GM04504 (cell line): ENCODE results near the gene EYS.
A peak's percentile ranks its signal among the peaks of the same experiment; 100 is the strongest.
"Not testable (repeated sequence)": the region's sequence is repeated elsewhere in the genome, so short reads cannot be mapped to it uniquely, and the experiment has no call there.

Experiments used
- DNase-seq: peaks from one replicate; pipeline ENCODE4 v3.0.0-alpha.2; 2012; ENCODE audit warnings: low read depth

Gene EYS

GRCh38 chr6:63792736-63793464 is 1914.1 kb downstream of the EYS start:
- no peak for DNase-seq

DNA sequence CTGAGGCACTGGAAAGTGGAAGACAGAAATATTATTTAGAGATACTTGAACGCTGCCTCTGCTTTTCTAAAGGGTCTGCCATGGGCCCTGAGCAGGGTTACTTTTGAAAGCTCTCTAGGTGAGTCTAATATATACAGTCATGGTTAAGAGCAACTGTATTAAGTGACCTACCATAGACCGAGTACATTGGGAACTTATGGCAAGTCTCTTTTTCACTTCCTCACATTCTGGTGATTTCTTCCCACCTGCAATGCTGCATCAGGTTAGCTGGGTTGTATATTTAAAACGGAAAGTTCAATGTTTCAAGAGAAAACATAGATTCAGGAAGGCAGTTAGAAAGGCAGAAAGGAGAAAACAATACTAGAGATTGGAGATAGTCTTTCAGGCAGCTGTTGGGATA is 1916.7 kb downstream of the EYS start:
- DNase-seq = no peak

GRCh38 chr6:63789699-63790098 is 1917.3 kb downstream of the EYS start:
- no peak for DNase-seq

DNA sequence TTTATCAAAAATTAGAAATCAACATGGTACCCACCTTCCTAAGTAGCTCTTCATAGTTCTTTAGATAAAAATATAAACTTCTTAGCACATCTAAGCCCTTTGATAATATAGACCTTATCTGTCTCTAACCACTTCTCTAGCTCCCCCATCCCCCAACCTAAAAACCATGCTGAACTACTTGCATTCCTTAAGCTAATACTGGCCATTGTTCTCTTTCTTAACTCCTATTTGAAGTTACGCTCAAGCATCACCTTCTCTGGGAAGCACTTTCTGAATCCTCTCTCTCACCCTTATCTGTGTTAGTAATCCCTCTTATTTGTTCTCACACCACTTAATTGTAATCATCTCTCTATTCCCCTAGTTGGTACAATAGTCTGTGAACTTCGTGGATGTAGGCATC is 1918.5 kb downstream of the EYS start:
- DNase-seq = no peak

DNA sequence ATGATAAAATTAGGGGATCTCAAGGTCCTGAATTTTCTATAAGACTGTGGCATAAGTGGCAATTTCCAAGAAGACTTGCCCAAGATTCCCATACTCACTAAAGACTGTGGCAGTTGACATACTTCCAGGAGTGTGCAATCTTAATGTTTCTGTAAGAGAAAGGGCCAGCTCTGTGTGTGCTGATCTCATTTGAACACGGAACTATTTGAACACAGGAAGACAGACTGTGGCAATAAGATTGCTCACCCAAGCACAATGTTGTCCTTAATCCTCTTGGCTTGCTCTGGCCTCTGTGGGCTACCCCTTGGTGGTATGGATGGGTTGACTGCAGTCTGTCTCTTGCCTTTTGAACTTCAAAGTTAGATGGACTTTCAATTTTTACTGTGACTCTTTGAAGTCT is 1920.0 kb downstream of the EYS start:
- DNase-seq = no peak

GRCh38 chr6:63785006-63785405 is 1922.0 kb downstream of the EYS start:
- no peak for DNase-seq

DNA sequence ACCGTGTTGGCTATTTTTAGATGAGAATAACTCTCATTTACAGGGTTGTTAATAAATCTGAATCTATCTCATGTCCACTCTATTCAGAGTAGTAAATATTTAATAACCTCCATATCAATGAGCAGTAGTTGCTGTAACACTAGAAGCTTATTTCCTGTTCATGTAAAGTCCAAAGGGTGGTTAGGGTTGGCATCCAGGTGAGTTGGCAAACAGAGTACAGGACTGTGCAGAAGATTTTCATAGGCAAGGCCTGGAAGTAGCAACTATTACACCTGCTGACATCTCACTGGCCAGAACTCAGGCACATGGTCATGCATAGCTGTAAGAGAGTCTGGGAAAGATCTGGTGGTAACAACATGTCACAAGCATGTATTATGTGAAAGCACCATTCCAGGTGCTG is 1923.9 kb downstream of the EYS start:
- DNase-seq = no peak

GRCh38 chr6:63774961-63775360 is 1932.1 kb downstream of the EYS start:
- no peak for DNase-seq

DNA sequence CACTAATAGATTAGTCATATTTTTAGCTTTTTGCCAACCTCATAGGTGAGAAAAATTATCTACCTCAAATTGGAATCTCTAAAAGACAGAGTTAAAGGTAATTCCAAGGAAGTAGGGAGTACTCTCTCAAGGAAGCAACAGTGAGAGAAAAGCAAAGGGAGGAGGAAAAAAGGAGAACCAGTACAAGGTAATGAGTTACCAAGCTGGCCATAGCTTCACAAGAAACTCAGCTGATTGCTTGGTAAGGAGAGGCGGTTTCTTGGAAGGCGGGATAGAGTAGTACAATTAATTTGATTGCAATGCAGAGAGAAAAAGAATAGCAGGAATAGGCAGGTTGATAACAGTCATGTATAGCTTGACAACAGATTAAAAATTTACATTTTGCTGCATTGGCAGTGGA is 1933.8 kb downstream of the EYS start:
- DNase-seq = no peak

DNA sequence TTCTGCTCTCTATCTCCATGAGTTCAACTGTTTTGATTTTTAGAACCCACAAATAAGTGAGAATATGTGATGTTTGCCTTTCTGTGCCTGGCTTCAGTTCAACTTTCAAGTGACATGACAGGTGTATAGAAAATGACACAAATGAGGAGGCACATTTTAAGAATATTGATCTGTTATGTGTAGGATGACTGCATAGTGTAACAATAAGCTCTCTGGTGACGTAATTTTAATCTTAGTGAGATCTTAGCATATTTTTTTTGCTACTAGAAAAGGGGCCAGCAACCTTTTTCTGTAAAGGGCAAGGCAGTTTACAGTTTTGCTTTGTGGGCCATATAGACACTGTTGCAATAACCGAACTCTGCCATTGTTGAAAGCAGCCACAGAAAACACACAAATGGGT is 1941.2 kb downstream of the EYS start:
- no peak for DNase-seq

GRCh38 chr6:63764318-63764916 is 1942.6 kb downstream of the EYS start:
- DNase-seq = peak; percentile 11

DNA sequence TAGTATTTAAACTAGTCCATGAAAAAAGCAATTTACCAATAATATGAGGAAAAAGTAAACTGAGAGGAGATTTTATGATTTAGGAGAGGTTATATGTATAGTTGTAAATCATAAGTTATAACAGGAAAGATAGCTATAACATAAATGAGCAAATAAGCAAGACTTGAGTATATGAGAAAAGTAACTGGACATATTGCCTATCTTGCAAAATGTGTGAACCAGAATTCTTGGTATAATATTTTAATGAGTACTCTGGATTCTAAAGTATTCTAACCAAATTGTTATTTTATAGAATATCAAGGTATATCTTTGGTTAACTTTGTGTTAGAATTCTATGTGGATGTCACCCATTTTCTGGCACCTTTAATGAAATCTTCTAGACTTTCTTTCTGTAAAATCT is 1946.8 kb downstream of the EYS start:
- DNase-seq = no peak

GRCh38 chr6:63759605-63760105 is 1947.4 kb downstream of the EYS start:
- DNase-seq = no peak

- DNase-seq = no peak
Measured at GRCh38 chr6:63757826-63758225, 1949.2 kb downstream of the EYS start.

- DNase-seq = not testable (repeated sequence)
Measured at GRCh38 chr6:63757275-63757674, 1949.8 kb downstream of the EYS start.

- DNase-seq = no peak
Measured at GRCh38 chr6:63750400-63750799, 1956.6 kb downstream of the EYS start.

DNA sequence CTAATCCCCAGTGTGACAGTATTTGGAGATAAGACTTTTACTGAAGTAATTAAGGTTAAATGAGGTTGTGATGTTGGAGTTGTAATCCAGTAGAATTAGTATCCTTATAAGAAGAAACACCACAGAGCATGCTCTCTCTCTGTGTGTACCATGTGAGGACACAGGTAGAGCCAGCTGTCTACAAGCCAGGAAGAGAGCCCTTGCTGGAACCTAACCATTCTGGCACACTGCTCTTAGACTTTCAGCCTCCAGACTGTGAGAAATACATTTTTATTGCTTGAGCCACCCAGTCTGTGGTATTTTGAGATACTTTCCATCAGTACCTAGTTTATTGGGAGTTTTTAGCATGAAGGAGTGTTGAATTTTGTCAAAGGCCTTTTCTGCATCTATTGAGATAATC is 1961.2 kb downstream of the EYS start:
- DNase-seq = no peak

GRCh38 chr6:63744810-63745209 is 1962.2 kb downstream of the EYS start:
- no peak for DNase-seq

DNA sequence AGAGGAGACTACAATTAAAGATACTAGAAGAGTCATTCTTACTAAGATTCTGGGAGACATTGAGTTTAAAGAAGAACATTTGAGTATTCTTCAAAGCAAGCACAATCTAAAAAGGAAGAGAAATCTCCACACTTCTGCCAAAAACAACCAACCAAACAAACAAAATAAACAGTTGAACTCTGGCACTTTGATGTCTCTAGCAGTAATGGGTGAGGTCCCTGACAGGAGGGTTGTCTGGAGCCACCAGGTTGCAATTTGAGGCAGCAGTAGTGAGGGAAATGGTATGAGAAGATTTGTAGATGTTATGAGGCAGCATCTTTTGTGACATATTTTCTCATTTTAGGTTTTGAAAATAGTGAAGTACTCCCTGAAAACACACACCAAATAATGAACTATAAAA is 1963.3 kb downstream of the EYS start:
- no peak for DNase-seq

DNA sequence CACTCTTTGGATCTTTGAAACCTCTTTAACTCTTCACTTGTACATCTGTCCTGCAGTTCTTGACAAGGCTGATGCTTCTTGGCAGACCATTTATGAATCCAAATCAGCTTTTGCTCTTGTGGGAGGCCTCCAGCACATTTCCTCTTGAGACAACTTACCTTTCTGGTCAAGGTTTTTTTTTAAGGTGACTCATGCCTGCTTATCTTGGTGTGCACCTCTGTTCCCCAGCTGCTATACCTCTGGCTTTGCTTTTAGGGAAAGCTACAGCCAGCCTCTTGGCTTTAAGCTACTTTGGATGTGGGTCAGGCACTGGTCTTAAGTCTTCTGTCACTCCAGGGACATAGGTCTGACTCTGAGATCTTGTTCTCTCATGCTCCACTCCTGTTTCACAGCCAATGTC is 1965.0 kb downstream of the EYS start:
- no peak for DNase-seq

GRCh38 chr6:63740709-63741108 is 1966.3 kb downstream of the EYS start:
- peak; percentile 27 for DNase-seq

- no peak for DNase-seq
Measured at GRCh38 chr6:63739094-63739687, 1967.8 kb downstream of the EYS start.

DNA sequence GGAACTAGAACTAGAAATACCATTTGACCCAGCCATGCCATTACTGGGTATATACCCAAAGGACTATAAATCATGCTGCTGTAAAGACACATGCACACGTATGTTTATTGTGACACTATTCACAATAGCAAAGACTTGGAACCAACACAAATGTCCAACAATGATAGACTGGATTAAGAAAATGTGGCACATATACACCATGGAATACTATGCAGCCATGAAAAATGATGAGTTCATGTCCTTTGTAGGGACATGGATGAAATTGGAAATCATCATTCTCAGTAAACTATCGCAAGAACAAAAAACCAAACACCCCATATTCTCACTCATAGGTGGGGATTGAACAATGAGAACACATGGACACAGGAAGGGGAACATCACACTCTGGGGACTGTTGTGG is 1968.8 kb downstream of the EYS start:
- DNase-seq = not testable (repeated sequence)

GRCh38 chr6:63734923-63735322 is 1972.1 kb downstream of the EYS start:
- no peak for DNase-seq
